CD4-positive, alpha-beta T cell treated with Interleukin-4 for 4 hours (primary cell): ENCODE measurements around the gene TFAM.

Experiments
- DNase-seq: peaks from one replicate; pipeline ENCODE4 v3.0.0-alpha.2; 2020

The TFAM gene

GRCh38 chr10:58384999-58385783, at the start of gene TFAM:
Gene TFAM, plus strand, starts transcription at chr10:58385410. Its CDS starts 138 bp downstream, at chr10:58385548.
- peak; percentile 91 for DNase-seq

- DNase-seq = no peak
Observed at GRCh38 chr10:58336242-58336641, 49.0 kb upstream of the TFAM start.

DNA sequence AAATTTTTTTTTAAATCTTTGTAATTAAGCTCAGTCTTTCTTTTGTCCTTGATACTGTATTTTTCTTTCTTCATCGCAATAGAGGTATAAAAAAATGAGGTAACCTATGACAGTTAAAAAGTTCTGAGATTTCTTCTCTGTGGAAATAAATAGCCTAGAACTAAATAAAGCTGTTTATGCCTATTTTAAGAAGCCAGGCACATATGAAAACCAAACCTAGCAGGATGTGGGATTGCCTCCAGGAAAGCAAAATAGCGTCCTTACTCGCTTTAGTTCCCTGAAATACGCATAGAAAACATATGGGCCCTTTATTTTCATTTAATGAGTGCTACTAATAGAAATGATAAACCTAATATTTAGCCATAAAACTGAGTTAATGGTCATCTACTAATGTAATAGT, 43.8 kb upstream of the TFAM start:
- no peak for DNase-seq

- DNase-seq = no peak
Observed at GRCh38 chr10:58341947-58342346, 43.3 kb upstream of the TFAM start.

- DNase-seq = no peak
Observed at GRCh38 chr10:58347967-58348366, 37.2 kb upstream of the TFAM start.

GRCh38 chr10:58348571-58349033, 36.6 kb upstream of the TFAM start:
- no peak for DNase-seq

DNA sequence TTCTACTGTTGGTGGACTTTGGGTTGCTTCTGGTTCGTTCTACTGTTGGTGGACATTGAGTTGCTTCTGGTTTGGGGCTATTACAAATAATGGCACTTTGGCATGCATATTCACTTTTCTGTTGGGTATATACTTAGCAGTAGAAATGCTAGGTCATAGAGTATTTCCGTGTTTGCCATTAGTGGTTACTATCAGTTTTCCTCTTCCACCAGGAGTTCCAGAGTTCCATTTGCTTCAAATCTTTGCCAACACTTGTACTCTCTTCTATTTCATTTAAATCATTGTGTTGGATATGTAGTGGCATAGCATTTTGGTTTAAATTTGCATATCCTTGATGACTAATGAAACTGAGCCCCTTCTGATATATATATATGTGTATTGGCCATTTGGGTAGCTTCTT, 35.2 kb upstream of the TFAM start:
- no peak for DNase-seq

DNA sequence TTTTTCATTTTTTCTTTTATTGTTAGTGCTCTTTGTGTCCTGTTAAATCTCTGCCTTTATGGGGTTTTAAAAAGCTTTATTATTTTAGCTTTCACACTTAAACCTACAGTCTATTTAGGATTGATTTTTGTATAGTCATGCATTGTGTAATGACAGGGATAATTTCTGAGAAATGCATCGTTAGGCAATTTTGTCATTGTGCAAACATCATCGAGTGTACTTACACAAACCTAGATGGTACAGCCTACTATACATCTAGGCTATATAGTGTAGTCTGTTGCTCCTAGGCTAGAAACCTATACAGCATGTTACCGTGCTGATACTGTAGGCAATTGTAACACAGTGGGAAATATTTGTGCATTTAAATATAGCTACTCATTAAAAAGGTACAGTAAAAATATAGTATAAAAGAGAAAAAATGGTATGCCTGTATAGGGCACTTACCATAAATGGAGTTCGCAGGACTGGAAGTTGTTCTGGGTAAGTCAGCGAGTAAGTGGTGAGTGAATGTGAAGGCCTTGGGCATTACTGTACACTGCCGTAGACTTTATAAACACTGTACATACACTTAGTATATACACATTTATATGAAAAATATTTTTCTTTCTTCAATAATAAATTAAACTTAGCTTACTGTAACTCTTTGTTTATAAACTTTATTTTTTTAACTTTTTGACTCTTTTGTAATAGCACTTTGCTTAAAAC, 34.4 kb upstream of the TFAM start:
- no peak for DNase-seq

GRCh38 chr10:58351616-58352578, 33.3 kb upstream of the TFAM start:
- no peak for DNase-seq

- no peak for DNase-seq
Observed at GRCh38 chr10:58352956-58353610, 32.1 kb upstream of the TFAM start.

DNA sequence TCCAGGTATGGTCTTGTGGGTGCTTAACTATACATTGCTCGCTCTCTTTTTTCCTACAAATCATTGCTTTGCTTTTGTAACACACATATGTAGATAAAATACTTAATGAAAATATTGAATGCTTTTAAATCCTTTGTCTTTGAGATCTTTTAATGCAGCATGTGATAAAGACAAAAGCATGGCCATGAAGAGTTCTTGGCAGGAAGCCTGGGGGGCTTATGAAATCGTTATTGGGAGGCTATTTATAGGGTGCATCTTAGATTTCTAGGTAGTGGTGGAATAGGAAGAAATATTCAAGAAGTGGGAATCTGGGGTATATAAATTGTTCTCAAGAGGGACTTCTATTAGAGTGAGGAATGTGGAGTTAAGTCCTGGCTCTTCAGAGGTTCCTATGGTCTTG, 28.5 kb upstream of the TFAM start:
- no peak for DNase-seq

DNA sequence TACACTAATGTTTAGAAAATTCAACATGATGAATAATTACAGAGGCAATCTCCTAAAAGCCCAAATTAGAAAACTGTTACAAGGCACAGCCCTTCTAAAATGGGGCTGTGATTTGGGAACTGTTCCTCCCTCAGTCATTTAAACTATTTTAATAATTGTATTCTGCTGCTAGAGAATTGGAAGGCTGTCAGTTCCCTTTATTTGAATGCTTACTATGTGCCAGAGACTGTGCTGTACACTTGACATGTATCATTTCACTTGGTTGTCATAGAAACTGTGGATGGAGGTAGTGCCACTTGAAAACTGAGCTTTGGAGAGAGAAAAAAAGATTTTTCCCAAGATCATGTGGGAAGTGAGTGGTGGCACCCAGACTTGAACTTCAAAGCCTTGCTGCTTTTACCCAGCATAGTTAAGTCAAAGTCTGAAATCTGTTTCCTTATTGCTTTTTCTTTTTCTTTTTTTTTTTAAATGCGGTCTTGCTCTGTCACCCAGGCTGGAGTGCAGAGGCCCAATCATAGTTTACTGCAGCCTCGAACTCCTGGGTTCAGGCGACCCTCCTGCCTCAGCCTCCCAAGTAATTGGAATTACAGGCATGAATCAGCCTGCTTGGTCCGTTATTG, 26.8 kb upstream of the TFAM start:
- DNase-seq = no peak

DNA sequence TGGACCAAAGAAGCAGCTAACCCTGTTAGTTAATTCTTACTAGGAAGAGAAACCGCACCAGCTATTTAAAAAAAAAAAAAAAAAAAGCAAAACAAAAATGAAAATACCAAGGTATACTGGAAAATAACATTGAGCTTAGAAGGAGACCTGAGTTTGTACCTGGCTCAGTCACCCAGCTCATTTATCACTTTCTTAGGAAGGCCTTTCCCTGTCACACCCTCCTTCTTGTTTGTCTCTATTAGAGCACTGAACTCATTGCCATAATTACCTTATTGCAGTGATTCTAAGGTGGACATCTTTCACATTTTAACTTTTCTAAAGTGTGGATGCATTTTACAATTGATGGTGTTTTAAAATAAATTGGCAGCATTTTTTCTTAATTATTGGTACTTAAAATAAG, 26.3 kb upstream of the TFAM start:
- DNase-seq = no peak

- no peak for DNase-seq
Observed at GRCh38 chr10:58359541-58359940, 25.7 kb upstream of the TFAM start.

DNA sequence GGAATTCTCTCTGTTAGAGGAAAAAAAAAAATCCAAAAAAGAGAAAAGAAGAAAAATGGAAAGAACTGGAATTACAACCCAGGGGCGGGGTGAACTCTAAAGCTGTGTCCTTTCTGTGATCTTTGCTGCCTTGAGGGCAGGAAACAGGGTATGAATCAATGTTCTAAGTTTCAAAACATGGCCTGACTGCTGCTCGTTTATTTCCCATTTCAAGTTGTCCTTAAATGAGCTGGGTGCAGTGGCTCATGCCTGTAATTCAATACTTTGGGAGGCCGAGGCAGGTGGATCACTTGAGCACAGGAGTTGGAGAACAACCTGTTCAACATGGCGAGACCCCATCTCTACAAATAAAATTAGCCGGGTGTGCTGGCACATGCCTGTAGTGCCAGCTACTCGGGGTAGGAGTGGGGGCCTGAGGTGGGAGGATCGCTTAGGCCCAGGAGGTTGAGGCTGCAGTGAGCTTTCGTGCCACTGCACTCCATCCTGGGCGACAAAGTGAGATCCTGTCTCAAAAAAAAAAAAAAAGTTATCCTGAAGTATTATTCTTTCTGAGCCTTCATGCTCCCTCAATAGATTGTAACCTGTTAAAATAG, 24.7 kb upstream of the TFAM start:
- no peak for DNase-seq

DNA sequence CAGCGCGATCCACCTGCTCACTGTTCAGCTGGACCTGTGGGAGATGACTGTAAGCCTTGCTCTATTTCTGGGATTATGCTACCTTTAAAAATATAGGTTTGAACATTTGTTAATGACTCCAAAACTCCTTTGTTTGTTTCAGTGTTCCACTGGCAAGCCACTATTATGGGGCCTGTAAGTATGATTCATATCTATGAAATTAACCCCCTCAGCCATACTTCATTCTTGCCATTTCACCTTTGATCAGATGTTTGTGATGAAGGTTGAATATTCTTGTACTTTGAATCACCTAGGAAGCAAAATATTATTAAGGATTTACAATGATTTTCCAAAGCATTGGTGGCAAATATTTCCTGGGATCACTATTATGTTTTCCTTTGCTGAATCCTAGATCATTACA, 23.9 kb upstream of the TFAM start:
- no peak for DNase-seq

- no peak for DNase-seq
Observed at GRCh38 chr10:58362027-58362789, 23.0 kb upstream of the TFAM start.

DNA sequence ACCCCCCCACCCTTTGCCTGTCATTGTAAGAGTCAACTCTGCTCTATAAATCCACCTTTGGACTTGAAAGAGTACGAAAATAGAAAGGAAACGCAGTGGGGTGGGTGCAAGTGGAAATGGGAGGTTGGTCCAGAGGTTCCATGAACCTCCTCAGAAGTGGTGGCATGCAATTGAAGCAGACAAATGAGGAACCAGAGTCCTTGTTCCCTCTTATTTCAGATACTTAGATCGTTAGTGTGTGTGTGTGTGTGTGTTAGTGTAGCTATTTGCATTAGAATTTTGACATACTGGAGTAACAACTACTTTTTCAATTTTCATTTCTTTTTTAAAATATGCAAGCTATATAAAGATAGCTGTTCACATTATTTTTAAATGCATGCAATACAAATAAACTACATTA, 18.1 kb upstream of the TFAM start:
- DNase-seq = no peak

- no peak for DNase-seq
Observed at GRCh38 chr10:58371473-58371872, 13.7 kb upstream of the TFAM start.

DNA sequence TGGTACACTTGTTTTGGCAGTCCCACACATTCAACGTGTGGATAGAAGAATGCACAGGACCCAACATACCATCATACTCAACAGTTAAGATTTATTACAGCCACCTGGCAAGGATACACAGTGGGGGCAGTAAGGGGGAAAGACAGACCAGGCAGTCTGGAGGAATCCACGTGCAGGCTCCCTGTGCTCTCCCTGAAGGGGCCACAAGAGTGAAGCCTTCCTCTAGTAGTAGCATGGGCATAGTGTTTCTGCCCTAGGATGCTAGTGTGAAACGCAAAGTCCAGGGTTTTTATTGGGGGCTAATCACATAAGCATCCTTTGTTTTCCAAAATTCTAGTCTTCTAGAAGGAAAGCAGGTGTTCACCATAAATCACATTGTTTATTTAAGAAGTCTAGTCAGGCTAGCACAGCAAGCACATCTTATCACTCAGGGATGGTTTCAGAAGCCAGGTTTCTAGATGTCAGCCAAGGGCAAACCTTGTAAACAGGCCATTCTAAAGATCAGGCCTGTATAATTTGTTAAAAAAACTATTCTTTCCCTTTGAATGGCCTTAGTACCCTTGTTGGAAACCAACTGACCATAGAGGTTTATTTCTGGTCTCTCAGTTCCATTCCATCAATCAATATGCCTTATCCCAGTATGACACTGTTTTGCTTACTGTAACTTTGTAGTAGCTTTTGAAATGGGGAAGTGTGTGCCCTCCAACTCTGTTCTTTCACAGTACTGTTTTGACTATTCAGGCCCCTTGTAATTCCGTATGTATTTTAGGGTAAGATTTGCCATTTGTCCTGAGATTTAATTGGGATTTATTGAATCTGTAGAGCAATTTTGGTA, 12.4 kb upstream of the TFAM start:
- DNase-seq = no peak
